ENCODE measurements around the gene CHMP1A.

CHMP1A gene

GRCh38 chr16:89657442-89658220, at the start of gene CHMP1A, which contains the start of gene SPATA33:
TSS of gene CHMP1A (minus strand) at chr16:89657708. CDS start at chr16:89657588, 120 bp downstream.
TSS of gene SPATA33 (plus strand) at chr16:89657836. CDS start at chr16:89657912, 76 bp downstream.
- in situ Hi-C loops (cut with MboI; ENCODE audit: low pct_unique_long_range_greater_than_20kb, low sequenced_read_pairs, unreplicated experiment), result no loop called here
- no peak for TF ChIP-seq CTCF (IDR thresholded peaks at IDR 0.05; ENCODE audit: extremely low read depth, insufficient read depth, missing control alignments)
- DNase-seq (ENCODE audit: low spot score), result peak; percentile 99

GRCh38 chr16:89706518-89707260, 49.2 kb upstream of the CHMP1A start:
- DNase-seq (ENCODE audit: low spot score), result no peak
- no peak for TF ChIP-seq CTCF (IDR thresholded peaks at IDR 0.05; ENCODE audit: extremely low read depth, insufficient read depth, missing control alignments)
- in situ Hi-C loops (cut with MboI; ENCODE audit: low pct_unique_long_range_greater_than_20kb, low sequenced_read_pairs, unreplicated experiment), result no loop called here

- no peak for TF ChIP-seq CTCF (IDR thresholded peaks at IDR 0.05; ENCODE audit: extremely low read depth, insufficient read depth, missing control alignments)
- DNase-seq (ENCODE audit: low spot score), result no peak
- in situ Hi-C loops (cut with MboI; ENCODE audit: low pct_unique_long_range_greater_than_20kb, low sequenced_read_pairs, unreplicated experiment), result no loop called here
Observed at GRCh38 chr16:89705006-89705405, 47.5 kb upstream of the CHMP1A start.

GRCh38 chr16:89704281-89704680, 46.8 kb upstream of the CHMP1A start:
- in situ Hi-C loops (cut with MboI; ENCODE audit: low pct_unique_long_range_greater_than_20kb, low sequenced_read_pairs, unreplicated experiment), result no loop called here
- TF ChIP-seq CTCF (IDR thresholded peaks at IDR 0.05; ENCODE audit: extremely low read depth, insufficient read depth, missing control alignments), result no peak
- no peak for DNase-seq (ENCODE audit: low spot score)

- TF ChIP-seq CTCF (IDR thresholded peaks at IDR 0.05; ENCODE audit: extremely low read depth, insufficient read depth, missing control alignments), result peak; percentile 35
- in situ Hi-C loops (cut with MboI; ENCODE audit: low pct_unique_long_range_greater_than_20kb, low sequenced_read_pairs, unreplicated experiment), result no loop called here
- DNase-seq (ENCODE audit: low spot score), result peak; percentile 99
Observed at GRCh38 chr16:89701425-89702406, 44.2 kb upstream of the CHMP1A start, which contains the start of gene SPATA2L. TSS of gene SPATA2L (minus strand) at chr16:89701705. CDS start at chr16:89701232, 473 bp downstream.
